ENCODE results near the gene DENND2C.

Gene DENND2C

DNA sequence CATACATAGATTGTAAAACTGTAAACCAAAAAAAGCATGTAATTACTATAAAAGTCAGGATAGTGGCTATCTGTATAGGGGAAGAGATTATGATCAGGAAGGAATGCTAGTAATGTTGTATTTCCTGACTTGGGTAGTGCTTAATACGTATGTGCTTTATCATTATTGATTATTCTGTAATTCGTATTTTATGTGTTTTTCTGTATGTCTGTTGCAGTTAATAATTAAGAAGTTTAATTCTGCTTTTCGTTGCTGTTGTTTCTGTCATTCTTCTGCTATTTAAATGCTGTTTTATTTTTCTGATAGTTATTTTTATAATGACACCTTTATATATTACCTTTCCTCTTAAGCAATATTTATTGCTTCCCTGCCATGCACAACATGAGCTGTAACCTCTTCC lies 129.6 kb downstream of the DENND2C start:
- no peak for DNase-seq

DNA sequence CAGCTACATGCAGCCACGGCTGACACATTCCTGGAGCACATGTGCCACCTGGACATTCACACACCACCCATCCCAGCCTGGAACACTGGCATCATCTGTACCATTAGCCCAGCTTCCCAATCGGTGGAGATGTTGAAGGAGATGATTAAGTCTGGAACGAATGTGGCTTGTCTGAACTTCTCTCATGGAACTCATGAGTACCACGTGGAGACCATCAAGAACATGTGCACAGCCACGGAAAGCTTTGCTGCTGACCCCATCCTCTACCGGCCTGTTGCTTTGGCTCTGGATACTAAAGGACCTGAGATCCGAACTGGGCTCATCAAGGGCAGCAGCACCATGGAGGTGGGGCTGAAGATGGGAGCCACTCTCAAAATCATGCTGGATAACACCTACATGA lies 133.8 kb downstream of the DENND2C start:
- no peak for DNase-seq

DNA sequence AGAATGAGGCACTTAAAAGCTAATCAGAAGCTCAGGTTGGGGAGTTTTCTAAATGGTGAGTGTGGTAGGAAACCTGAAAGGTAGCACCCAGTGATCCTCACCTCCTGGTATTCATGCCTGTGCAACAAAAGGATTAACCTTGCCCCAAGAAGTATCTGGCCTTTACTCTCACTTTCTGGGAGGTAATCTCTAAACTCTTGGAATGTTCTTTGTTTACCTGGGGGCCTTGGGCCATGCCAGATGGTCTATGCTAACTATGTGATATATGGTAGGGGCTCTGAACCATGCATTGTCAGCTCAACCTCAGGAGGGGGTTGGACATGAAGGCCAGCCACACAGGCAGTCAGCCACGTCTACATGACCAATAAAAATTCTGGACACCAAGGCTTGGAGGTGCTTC lies 134.4 kb downstream of the DENND2C start:
- no peak for DNase-seq

All from activated T-cell treated with anti-CD3 and anti-CD28 coated beads, Interleukin-2, amount 50 U/mL, for 1 hour (primary cell).